ENCODE results near the gene NPBWR2.
"Not testable (repeated sequence)": the region's sequence is repeated elsewhere in the genome, so short reads cannot be mapped to it uniquely, and the experiment has no call there.

Gene NPBWR2

DNA sequence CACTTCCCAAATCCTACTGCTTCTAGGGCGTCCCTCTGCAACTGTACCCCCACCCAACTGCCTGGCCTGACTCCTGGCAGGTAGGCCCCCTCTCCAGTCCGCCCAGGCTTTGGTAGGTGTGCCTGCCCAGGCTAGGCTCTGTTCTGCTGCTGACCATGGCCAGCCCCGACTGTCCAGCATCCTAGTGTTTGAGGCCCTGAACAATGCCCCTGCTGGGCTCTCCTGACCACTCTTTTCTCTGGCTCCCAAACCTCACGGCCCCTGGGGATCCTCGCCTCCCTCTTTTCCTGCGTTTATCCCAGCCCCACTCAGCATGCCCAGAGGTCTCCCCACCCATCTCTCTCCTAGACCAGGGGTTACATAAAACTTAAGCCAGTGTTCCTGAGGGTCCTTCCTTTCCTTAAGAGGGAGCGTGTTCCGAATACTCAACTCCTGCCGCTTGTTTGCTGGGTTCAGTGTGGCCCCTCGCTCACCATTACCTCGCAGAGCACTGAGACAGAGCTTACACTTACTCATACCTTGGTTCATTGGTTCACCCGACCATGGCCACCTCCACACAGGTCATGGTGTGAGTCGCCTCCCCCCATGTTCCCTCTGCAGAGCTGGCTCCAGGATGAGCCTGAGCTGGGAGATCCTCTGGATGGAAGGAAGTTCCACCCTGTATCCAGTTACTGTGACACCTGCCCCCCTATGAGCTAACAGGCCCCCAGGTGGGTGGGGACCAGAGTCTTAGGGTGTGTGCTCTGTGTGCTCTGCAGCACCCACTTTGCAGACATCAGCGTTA lies 35.8 kb upstream of the NPBWR2 start:
- DNase-seq, result no peak

DNA sequence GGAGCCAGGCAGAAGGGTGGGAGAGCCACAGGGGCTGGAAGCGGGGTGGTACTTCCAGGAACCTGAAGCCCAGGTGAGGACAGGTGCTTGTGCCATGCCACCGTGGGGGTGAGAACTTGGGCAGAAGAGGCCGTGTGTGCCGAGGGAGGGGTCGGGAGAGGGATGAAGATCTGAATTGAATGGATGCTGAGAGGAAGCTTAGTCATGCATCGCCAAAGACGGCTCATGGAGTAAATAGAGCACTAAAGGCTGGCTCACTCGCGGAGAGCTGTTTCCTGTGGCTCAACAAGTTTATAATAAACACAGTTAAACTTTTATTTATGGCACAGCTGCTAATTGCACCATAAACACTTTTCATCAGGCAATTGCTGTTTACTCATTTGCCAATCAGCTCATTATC lies 35.2 kb upstream of the NPBWR2 start:
- DNase-seq, result no peak

DNA sequence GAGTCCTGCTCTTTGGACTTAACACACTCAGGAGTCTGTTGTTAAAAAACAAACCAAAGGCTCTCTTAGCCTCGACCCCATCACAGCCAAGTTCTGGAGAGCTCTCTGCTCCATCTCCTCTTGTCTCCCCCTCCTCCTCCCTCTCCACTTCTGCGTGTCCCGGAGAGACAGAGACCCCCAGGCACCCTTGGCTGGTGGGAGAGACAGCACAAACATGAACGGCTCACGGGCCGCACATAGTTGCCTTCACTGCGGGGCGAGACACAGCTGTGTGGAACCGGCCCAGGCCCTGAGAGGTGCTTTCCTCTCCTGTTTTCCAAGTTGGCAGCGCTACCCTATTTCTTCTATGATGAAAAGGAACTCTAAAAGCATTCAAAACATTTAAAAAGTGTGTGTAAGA lies 33.6 kb upstream of the NPBWR2 start:
- DNase-seq, result no peak

DNA sequence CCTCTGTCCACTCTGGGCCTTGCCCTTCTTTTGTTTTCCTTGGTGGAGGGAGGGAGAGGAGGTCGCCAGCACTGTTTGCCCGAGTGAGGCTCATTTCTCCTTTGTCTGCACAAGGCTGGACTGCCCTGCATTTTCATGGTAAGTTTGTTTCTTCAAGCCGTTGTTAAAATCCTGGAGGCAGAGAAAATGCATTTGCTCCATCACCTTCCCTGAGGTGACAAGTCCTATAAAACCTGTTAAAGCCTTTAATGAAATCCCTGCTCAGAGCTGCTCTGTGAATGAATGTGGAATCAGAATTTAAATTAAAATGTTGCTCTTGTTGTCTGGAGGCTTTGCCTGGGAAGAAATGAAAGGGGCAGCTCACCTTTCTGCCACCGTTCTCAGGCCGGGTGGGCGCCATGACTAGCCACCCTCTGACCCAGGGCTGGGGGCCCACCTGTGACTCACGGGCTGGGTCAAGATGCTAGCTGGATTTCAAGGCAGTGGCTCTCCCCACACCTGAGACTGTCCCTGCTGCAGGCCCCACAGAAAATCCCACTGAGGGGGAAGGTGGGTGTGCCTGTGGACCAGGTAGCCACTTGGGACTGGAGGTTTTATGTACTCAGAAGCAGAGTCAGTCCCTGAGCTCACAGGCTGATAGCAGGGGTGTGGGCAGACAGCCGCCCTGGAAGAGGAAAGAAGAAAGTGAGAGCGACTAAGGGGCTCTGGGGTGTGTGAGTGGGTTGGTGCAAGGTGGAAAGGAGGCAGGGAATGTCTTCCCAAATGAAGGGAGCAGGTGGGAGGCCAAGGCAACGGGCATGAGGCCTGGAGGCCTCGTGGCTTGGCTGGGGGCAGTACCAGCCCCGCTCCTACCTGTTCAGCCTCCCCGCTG lies 32.9 kb upstream of the NPBWR2 start:
- DNase-seq, result no peak

DNA sequence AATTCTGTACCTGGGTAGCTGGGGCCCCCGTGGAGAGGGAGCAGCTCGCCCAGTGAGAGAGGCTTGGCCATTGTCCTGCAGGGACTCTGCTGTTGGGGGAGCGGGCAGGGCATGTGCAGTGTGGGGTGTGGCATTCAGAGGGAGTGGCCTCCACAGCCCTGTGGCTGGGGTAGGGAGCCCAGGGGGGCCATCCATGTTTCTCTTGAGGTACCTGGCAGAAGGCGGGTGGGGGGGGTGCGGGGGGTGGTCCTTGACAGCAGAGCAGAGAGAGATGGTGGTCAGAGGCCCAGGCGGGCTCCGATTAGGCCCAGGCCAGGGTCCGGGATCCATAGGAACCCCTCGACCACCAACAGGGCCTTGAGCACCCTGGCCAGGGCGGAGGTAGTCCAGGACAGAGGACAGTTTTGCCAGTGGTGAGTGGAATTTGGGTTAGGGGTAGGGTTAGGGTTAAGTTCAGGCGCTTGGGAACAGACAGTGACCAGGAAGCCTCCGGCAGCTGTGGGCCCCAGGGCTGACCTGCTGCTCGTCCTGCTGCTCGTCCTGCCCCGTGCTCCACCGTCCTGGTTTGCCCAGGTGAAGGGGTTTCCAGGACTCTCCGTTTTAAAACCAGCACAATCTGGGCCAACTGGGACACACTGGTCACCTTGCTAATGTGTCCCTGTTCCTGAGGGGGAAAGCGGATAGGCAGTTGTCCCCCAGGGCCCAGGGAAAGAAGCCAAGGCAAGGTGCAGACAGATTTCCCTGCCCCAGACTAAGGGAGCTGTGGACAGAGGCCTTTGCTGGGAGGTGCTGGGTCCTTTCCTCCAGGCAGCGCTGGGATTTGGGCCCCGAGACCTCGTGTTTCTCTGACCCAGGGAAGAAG lies 32.1 kb upstream of the NPBWR2 start:
- DNase-seq, result no peak

DNA sequence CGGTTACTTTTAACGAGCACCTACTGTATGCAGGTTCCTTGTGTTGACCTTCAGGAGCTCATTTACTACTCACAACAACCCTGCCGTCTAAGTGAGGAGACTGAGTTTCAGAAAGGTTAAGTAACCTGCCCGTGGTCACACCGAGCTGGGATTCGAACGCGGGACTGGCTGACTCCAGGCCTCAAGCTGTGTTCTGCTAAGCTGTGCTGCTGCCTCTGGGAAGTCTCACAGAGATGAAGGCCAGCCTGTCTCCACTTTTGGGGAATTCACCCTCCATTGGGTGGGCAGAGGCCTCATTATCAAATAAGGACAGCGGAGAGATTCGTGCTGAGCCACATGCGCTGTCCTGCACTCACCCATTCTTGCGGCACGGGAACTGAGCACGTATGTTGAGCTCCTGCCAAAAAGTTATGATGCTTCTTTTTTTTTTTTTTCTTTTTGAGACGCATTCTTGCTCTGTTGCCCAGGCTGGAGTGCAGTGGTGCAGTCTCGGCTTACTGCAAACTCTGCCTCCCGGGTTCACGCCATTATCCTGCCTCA lies 31.0 kb upstream of the NPBWR2 start:
- DNase-seq, result no peak

DNA sequence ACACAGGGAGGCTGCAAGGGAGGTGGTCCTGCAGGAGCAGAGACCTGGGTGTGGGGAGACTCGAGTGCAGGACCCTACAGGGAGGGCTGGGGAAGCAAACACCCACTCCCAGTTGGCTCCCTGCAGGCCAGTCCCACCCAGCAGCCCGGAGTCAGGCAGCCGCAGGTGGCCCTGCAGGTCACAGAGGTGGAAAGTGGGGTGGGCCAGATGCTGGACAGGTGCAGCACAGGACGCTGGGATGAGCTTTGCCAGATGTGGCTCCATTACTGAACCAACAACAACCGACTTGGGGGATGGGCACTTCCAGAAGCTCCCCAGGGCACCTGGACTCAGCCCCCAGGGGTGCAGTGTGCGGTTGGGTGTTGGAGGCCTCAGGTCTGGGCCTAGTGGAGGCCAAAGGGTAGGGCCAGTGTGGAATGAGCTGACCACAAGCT lies 30.2 kb upstream of the NPBWR2 start:
- no peak for DNase-seq

DNA sequence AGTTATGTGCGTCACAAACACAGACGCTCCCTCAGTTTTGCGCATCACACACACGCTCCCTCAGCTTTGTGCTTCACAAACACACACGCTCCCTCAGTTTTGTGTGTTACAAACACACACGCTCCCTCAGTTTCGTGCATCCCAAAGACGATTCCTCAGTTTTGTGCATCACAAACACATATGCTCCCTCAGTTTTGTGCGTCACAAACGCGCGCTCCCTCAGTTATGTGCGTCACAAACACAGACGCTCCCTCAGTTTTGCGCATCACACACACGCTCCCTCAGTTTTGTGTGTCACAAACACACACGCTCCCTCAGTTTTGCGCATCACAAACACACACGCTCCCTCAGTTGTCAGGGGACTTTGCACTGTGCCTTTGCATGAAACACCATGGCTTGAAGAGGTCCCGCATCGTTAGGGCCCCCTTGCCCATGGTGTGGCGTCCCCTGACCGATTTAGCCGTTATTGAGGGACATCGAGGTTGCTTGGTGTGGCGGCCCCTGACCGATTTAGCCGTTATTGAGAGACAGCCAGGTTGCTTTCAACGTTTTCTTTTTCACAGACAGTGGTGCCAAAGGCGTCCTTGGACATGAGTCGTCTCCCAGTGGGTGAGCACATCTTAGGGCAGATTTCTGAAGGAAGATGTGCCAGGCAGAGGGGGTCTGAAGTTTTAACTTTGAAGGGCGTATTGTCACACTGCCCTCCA lies 28.8 kb upstream of the NPBWR2 start:
- no peak for DNase-seq

DNA sequence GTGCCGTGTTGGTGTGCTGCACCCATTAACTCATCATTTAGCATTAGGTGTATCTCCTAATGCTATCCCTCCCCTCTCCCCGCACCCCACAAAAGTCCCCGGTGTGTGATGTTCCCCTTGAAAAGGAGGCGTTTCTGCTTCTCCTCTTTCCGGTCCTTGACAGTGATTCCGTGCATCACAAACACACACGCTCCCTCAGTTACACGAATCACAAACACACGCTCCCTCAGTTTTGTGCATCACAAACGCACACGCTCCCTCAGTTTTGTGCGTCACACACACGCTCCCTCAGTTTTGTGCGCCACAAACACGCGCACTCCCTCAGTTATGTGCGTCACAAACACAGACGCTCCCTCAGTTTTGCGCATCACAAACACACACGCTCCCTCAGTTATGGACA lies 27.4 kb upstream of the NPBWR2 start:
- DNase-seq, result not testable (repeated sequence)

DNA sequence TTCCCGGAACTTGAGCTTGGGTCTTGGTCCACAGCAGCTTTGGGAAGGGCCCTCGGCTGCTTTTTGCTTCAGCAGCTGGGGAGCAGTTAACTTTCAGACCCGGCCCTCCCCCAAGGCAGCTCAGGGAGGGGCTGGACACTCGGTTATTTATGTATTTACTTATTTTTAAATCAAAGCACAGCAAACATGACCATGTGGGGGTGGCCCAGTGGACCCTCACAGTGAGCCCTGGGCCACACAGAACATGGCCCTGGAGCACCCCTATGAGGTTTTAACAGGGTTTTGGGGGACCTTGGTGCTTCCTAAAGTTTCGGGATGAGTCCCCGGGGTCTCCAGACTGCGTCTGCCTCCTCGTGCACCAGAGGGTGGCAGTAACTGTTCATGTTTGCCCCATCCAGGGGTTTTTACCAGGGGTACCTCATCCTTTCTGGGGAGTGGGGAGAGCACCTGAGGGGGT lies 26.6 kb upstream of the NPBWR2 start:
- DNase-seq, result no peak

DNA sequence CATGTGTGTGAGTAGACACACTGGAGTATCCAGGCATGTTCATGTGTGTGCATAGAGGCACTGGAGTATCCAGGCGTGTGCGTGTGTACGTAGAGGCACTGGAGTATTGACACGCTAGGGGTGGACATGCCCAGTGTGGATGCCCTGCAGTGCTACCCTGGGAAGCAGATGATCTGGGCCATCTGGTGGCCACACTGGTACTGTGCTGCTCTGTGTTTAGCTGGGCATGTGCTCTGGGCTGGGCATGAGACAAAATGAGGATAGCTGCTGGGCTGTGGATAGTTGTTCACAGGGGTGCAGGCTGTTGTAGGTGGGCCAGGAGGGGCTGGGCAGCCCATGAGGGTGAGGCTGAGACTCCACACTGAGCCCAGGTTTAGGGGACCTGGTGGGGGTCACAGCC lies 24.0 kb upstream of the NPBWR2 start:
- DNase-seq, result no peak

DNA sequence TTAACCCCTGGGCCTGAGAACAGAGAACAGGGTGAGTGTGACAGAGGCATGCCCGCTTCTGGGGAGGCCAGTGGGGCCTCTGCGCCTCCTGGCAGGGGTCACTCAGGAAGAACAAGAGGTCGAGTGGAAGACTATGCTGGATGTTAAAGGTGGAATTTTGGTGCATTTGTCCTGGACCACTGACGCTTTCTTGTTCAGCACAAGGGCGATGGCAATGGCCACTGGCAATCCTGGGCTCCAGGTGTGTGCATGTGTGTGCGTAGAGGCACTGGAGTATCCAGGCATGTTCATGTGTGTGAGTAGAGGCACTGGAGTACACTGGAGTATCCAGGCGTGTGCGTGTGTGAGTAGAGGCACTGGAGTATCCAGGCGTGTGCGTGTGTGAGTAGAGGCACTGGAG lies 23.5 kb upstream of the NPBWR2 start:
- DNase-seq, result no peak

DNA sequence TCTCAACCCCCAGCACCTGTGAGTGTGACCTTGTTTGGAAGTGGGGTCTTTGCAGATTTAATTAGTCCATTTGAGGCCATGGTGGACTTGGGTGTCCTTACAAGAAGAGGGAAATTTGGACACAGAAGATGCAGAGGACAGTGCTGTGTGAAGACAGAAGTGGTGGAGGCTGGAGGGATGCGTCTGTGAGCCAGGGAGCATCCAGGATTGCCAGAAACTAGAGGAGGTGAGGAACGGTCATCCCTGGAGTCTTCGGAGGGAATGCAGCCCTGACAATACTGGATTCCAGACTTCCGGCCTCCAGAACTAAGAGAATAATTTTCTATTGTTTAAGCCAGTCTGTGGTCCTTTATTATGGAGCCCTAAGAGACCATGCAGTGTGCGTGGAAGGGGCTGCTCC lies 22.9 kb upstream of the NPBWR2 start:
- DNase-seq, result no peak

DNA sequence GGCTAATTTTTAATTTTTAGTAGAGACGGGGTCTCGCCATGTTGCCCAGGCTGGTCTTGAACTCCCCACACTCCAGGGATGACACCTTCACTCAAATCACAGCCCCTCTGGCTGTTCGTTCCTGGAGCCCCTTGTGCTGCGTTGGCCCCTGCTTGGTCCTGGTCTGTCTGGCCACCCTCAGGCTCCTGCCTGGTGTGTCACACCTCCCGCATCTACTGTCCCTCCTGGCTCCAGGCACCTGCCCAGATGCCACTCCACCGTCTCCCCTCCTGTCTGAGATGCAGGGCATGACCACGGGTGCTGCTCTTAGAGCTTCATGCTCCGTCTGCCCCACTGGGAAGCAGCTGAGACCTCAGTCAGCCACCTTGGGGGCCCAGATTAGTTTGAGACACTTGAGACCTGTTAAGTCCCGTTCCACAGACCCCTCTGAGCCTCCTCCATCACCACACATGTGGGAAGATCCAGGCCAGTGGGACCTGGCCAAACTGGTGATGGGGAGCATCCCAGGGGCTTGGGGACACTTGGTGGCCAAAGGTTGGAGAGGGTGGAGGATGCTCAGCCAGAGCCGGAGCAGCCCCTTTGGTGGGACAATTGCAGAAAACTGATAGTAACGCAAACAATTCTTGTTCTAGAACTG lies 21.9 kb upstream of the NPBWR2 start:
- DNase-seq, result no peak

DNA sequence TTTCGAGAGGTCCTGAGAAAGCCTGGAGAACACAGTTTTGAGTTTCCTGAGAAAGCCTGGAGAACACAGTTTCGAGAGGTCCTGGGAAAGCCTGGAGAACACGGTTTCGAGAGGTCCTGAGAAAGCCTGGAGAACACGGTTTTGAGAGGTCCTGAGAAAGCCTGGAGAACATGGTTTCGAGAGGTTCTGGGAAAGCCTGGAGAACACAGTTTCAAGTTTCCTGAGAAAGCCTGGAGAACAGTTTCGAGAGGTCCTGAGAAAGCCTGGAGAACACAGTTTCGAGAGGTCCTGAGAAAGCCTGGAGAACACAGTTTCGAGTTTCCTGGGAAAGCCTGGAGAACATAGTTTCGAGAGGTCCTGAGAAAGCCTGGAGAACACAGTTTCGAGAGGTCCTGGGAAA lies 16.2 kb upstream of the NPBWR2 start:
- DNase-seq, result not testable (repeated sequence)

DNA sequence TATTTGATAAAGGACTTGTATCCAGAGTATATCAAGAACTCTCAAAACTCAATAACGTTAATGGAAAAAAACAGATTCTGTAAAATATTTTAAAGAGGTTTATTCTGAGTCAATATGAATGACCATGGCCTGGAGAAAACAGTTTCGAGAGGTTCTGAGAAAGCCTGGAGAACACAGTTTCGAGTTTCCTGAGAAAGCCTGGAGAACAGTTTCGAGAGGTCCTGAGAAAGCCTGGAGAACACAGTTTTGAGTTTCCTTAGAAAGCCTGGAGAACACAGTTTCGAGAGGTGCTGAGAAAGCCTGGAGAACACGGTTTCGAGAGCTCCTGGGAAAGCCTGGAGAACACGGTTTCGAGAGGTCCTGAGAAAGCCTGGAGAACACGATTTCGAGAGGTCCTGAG lies 15.6 kb upstream of the NPBWR2 start:
- not testable (repeated sequence) for DNase-seq

DNA sequence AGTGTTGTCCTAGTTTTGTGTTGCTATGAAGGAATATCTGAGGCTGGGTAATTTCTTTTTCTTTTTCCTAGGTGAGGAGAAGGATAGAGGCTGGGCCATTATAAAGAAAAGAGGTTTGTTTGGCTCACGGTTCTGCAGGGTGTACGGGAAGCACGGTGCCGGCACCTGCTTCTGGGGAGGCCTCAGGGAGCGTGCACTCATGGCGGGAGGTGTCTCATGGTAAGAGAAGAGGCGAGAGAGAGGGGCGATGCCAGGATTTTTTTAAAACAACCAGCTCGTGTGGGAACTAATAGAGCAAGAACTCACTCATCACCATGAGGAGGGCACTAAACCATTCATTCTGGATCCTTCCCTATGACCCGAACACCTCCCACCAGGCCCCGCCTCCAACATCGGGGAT lies 14.2 kb upstream of the NPBWR2 start:
- no peak for DNase-seq

DNA sequence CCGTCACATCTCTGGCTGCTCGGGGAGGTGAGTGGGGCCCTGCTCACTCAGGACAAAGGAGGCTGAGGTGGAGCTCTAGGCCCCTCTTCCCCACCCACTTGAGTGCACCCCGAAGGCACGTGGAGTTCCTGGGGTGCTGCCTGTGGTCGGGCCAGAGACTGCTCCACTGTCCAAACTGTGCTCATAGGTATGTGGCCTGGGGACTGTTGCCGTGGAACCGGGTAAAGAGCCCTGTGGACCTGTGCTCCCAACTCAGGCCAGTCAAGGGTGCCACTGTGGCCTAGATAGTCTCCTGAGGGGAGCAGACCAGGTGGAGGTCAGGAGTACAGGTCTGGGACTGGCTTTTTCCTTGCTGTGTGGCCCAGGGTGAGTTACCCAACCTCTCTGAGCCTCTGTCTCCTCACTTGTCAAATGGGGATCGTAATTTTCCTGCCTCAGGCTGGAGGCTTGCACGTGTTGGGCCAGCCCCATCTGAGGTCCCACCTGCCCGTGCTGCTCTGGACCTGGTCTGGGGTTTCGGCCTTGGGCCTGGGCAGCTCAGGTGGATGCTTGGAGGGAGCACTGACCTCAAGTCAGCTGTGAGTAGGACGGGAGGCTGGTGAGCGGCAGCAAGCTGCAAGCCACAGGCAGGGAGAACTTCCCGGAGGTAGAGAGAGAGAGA lies 12.4 kb upstream of the NPBWR2 start:
- no peak for DNase-seq

DNA sequence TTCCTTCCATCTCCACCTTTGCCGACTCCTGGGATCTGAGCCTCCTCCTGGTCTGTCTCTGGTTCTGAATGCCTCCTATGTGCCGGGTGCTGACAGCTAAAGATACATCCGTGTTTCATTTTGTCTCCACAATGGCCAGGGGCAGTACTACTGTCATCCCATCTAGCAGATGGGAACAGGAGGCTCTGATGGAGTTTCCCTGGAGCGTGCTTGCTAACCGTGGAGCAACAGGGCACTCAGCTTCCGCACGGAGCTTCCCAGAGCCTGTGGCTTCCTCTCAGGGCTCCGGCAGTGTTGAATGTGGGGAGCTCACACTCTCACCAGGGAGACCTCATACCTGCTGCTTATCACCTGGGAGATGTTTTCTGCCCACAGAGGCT lies 11.9 kb upstream of the NPBWR2 start:
- DNase-seq, result no peak

DNA sequence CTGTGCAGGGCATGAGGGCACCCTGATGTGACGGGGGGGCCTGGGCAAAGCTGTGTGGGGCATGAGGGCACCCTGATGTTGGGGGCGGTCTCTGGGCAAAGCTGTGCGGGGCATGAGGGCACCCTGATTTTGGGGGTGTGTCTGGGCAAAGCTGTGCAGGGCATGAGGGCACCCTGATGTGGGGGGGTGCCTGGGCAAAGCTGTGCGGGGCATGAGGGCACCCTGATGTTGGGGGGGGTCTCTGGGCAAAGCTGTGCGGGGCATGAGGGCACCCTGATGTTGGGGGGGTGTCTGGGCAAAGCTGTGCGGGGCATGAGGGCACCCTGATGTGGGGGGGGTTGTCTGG lies 10.0 kb upstream of the NPBWR2 start:
- not testable (repeated sequence) for DNase-seq
